HG03280 (cell line): ENCODE measurements around the gene PLXNA1.

Experiments used
- ATAC-seq: cut with Tn5 transposase; IDR thresholded peaks from one replicate; pipeline ENCODE4 v1.9.1; 2021; ENCODE audit warnings: mild to moderate bottlenecking, moderate library complexity; ENCODE audit not compliant: unreplicated experiment

PLXNA1 gene

GRCh38 chr3:127000761-127001160, 17.8 kb downstream of the PLXNA1 start:
- ATAC-seq = no peak

GRCh38 chr3:127001486-127002194, 18.7 kb downstream of the PLXNA1 start:
- no peak for ATAC-seq

- no peak for ATAC-seq
These were observed 19.6 kb downstream of the PLXNA1 start for GRCh38 chr3:127002195-127003174.

- no peak for ATAC-seq
These were observed 20.2 kb downstream of the PLXNA1 start for GRCh38 chr3:127003175-127003555.

- ATAC-seq = no peak
These were observed 20.8 kb downstream of the PLXNA1 start for GRCh38 chr3:127003601-127004280.

- ATAC-seq = no peak
These were observed 21.9 kb downstream of the PLXNA1 start for GRCh38 chr3:127004641-127005397.

GRCh38 chr3:127005864-127006500, 23.1 kb downstream of the PLXNA1 start:
- ATAC-seq = no peak

GRCh38 chr3:127006781-127007436, 24.0 kb downstream of the PLXNA1 start:
- ATAC-seq = no peak

- ATAC-seq = no peak
These were observed 25.3 kb downstream of the PLXNA1 start for GRCh38 chr3:127008236-127008635.

- ATAC-seq = no peak
These were observed 26.6 kb downstream of the PLXNA1 start for GRCh38 chr3:127009531-127009930.

GRCh38 chr3:127011270-127011992, 28.5 kb downstream of the PLXNA1 start:
- ATAC-seq = no peak

GRCh38 chr3:127012091-127012490, 29.2 kb downstream of the PLXNA1 start:
- ATAC-seq = no peak

GRCh38 chr3:127013181-127013580, 30.3 kb downstream of the PLXNA1 start:
- no peak for ATAC-seq

- no peak for ATAC-seq
These were observed 31.0 kb downstream of the PLXNA1 start for GRCh38 chr3:127013758-127014535.

- peak; percentile 31 for ATAC-seq
These were observed 31.8 kb downstream of the PLXNA1 start for GRCh38 chr3:127014536-127015281.

GRCh38 chr3:127015282-127016042, 32.5 kb downstream of the PLXNA1 start:
- ATAC-seq = peak; percentile 69

- ATAC-seq = no peak
These were observed 33.1 kb downstream of the PLXNA1 start for GRCh38 chr3:127016043-127016343.
